Uterus (tissue), 2 donors: Measurements from ENCODE around the gene ZNF680.

Source experiments
- CTCF ChIP-seq, 4 experiments: fragments of 200-600 bp in 2 of 4; fragments of 450-650 bp in 2 of 4; sonication (generic) in 2 of 4; IDR thresholded peaks; one replicate each; pipeline ENCODE4 v1.5.1; 2016 to 2019; ENCODE audit warnings: antibody characterized with exemption in 4 of 4, mild to moderate bottlenecking in 2 of 4, moderate library complexity in 1 of 4
- POLR2A ChIP-seq, 2 donors: fragments of 450-650 bp; IDR thresholded peaks; one replicate each; pipeline ENCODE4 v1.6.1; 2016; ENCODE audit warnings: antibody characterized with exemption in 2 of 2, mild to moderate bottlenecking in 1 of 2, moderate library complexity in 1 of 2

GRCh38 chr7:64562256-64562625, 630 bp downstream of the ZNF680 start:
- TF ChIP-seq CTCF (IDR thresholded peaks at IDR 0.05) (no peak), POLR2A (IDR thresholded peaks at IDR 0.05) (no peak)
